BJ (cell line): ENCODE data around the gene HES1. TPM values are rescaled to one million over a fixed set of nuclear protein-coding genes. Genes with fewer than 3 reads are reported as not detected.
"Not testable (repeated sequence)": the region's sequence is repeated elsewhere in the genome, so short reads cannot be mapped to it uniquely, and the experiment has no call there.

ENCODE experiments used
- CTCF ChIA-PET: fragments of 350-600 bp; formaldehyde crosslinking; extraction: SDS; loops from one replicate; lab custom pipeline; 2021; ENCODE audit warnings: antibody characterized with exemption, inconsistent platforms; lab: Yijun Ruan, JAX
- POLR2A ChIA-PET: fragments of 300-600 bp; sonication (Branson Sonifier 250); formaldehyde crosslinking; extraction: SDS; loops from one replicate; lab custom pipeline; 2021; ENCODE audit warnings: antibody characterized with exemption; lab: Charles Lee
- DNase-seq: peaks from one replicate; pipeline ENCODE4 v3.0.0-alpha.2; 2011; ENCODE audit warnings: low read depth
- H3K27me3 ChIP-seq: 2 replicates; pipeline ENCODE4 v1.6.0; 2011; ENCODE audit warnings: low read length; ENCODE audit not compliant: control insufficient read depth, insufficient read depth
- H3K36me3 ChIP-seq: 2 replicates; pipeline ENCODE4 v1.5.1; 2011; ENCODE audit warnings: low read length; ENCODE audit not compliant: control insufficient read depth, insufficient read depth
- H3K4me3 ChIP-seq: 2 replicates; pipeline ENCODE4 v1.5.1; 2011; ENCODE audit warnings: low read depth, mild to moderate bottlenecking, control low read depth, low read length
- CTCF ChIP-seq: IDR thresholded peaks from 2 replicates; pipeline ENCODE4 v1.5.1; 2011; ENCODE audit warnings: low read depth, mild to moderate bottlenecking, control low read depth, inconsistent platforms, low read length, moderate library complexity; ENCODE audit not compliant: insufficient read depth
- polyA plus RNA-seq: library from polyadenylated mRNA; depleted of rRNA; stranded (reverse); fragments of >200 nt; gene quantifications from 2 replicates; pipeline ENCODE4 v1.2.3, GENCODE V29; 2011

Gene HES1
- polyA plus RNA-seq, 1 experiment, result 16.2 TPM

DNA sequence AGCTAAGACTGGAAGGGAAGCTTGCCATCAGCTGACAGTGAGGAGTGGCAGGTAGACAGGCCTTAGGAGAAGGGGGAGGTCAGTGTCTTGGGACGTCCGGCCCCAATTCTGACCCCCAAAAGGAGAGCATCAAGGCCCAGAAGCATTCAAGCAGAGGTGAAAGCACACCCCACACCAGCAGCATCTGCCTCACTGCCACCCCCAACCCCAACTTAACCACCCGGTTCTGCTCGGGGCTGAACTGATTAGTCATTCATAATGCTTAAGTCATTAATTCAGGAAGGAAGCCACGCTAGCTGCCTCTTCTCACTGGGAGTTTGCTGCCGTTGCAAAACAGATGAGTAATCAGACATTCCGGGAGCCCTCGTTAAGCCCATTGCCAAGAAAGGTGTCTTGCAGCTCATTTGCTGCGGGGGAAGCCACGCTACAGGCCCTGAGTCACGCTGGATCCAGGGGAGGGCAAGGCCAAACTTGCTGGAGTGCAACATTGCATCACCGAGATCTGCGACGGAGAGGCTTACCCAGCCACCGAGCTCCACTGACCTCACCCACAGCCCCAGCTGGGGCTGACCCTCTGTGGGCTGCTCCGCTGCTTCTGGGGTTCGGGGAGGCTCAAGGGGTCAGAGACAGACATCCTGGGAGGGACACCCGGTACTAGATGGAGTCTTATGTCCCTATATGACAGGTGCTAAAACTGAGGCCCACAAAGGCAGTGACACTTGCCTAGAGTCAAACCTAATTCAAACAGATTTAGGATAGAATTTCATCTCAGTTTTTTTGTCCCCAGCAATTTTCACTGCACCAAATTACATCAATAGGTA lies 46.4 kb upstream of the HES1 start:
- TF ChIP-seq CTCF, result no peak
- no peak overlapping the region for H3K4me3 ChIP-seq
- POLR2A ChIA-PET, result interaction anchor here (0.5 kb wide), 1 partner anchor 43 kb away, joined by 3 read pairs; no protein-coding TSS in a partner anchor
- no peaks in the 10 kb centered on the region; the same call in 1 of the 2 replicates for H3K27me3 ChIP-seq
- CTCF ChIA-PET, result no interaction called here
- DNase-seq, result peak; percentile 97
- no peaks in the 10 kb centered on the region for H3K36me3 ChIP-seq

DNA sequence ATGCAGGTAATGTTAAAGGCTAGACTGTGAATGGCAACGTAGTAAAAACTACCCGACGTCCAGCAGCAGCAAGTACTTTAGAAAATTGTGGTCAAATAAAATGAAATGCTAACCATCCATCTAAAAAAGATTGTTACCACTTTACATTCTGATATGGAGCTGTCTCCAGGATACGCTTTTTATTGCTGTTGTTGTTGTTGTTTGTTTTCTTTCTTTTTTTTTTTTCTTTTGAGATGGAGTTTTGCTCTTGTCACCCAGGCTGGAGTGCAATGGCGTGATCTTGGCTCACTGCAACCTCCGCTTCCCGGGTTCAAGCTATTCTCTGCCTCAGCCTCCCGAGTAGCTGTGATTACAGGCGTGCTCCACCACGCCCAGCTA lies 45.8 kb upstream of the HES1 start:
- H3K36me3 ChIP-seq, H3K27me3 ChIP-seq, H3K4me3 ChIP-seq, POLR2A ChIA-PET, DNase-seq: not testable (repeated sequence)
- CTCF ChIA-PET, result interaction anchor here (1.2 to 1.5 kb wide), 2 partner anchors 45 to 226 kb away, joined by 3 to 6 read pairs; no protein-coding TSS in a partner anchor

GRCh38 chr3:194090716-194091115 lies 45.2 kb upstream of the HES1 start:
- no peak for TF ChIP-seq CTCF
- Histone ChIP-seq H3K4me3 (no peak overlapping the region), H3K27me3 (no peaks in the 10 kb centered on the region; the same call in 1 of the 2 replicates), H3K36me3 (no peaks in the 10 kb centered on the region)
- DNase-seq, result no peak
- CTCF ChIA-PET, result interaction anchor here (1.1 to 1.5 kb wide), 3 partner anchors 9 to 225 kb away, joined by 3 to 6 read pairs (median 3); no protein-coding TSS in a partner anchor
- POLR2A ChIA-PET, result no interaction called here

DNA sequence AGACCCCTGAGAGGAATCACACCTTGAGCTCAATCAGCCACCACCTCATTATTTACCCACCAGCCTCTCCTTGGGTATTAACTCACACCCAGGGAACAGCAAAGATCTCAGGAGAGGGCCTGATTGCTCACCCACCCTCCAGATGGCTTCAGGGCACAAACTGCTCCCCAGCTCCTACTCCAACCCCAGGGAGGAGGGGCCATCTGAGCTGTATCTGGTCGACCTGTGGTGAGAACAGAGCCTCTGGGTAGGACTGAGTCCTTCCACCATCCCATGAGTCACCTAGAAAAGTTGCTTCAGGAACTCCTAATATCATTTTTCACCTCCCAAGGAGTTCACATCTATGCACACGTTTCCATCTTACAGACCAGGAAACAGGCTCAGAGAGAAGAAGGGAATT lies 44.8 kb upstream of the HES1 start:
- Histone ChIP-seq H3K27me3 (no peaks in the 10 kb centered on the region; the same call in 1 of the 2 replicates), H3K36me3 (no peaks in the 10 kb centered on the region), H3K4me3 (no peak overlapping the region)
- DNase-seq, result no peak
- TF ChIP-seq CTCF, result no peak
- CTCF ChIA-PET, result interaction anchor here (1.1 to 1.5 kb wide), 3 partner anchors 9 to 225 kb away, joined by 3 to 6 read pairs (median 3); no protein-coding TSS in a partner anchor
- POLR2A ChIA-PET, result no interaction called here

DNA sequence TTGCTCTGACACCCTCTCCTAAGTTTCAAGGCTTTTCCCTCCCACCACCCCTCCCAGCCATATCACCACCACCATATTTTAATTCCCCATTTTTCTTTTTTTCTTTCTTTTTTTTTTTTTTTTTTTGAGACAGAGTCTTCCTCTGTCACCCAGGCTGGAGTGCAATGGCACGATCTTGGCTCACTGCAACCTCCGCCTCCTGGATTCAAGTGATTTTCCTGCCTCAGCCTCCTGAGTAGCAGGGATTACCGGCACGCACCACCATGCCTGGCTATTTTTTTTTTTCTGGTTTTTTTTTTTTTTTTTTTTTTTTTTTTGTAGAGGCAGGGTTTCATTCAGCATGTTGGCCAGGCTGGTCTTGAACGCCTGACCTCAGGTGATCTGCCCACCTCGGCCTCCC lies 44.1 kb upstream of the HES1 start:
- POLR2A ChIA-PET, result not testable (repeated sequence)

GRCh38 chr3:194092881-194093301 lies 43.1 kb upstream of the HES1 start:
- Histone ChIP-seq H3K4me3 (no peak overlapping the region), H3K27me3 (peaks cover 8% of the 10 kb centered on the region), H3K36me3 (no peaks in the 10 kb centered on the region)
- ChIA-PET POLR2A (no interaction called here), CTCF (no interaction called here)
- TF ChIP-seq CTCF, result no peak
- no peak for DNase-seq

More for the DNA sequence above, 44.1 kb upstream of the HES1 start:
- H3K4me3 ChIP-seq, DNase-seq, CTCF ChIA-PET, H3K36me3 ChIP-seq, H3K27me3 ChIP-seq: not testable (repeated sequence)
